ENCODE measurements around the gene REELD1.

REELD1 gene

DNA sequence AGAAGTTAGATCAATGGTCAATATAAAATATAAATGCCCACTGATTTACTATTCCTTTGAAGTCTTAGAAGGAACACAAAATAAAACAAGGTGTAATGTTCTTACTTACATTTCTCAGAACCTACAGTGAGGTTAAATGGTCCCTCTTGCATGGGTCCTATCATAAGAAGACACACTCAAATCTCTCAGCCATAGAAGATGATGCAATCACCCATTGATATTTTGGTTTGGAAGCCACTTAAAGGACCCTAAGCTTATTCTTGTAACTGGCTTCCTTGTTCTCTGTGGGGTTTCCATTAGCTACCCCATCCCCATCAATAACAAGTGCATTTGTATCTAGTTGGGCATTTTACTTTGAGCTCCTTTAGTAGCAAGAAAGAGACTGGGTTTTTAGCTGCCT, 15.1 kb downstream of the REELD1 start:
- no peak for DNase-seq

GRCh38 chr4:146232131-146232722, 17.9 kb downstream of the REELD1 start:
- no peak for DNase-seq

DNA sequence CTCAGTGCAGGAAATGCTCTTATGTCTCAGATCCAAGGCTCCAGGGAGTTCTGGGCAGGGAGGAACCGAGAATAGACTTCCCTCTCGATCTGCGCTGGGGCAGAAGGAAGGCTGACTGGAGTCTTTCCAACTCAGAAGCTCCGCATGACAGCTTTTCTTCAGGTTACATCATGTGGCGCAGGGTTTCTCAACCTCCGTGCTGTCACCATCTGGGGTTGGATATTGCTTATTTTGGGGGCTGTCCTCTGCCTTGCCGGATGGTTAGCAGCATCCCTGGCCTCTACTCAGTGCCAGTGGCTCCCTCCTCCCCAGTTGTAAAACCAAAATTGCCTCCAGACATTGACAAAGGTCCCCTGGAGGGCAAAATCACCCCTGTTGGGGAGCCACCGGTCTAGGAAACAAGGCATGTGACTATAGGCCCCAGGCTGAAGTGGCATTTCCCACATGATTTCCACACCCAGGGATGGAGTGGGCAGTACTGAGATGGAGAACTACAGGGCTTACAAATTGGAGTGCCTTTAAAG, 21.4 kb downstream of the REELD1 start:
- no peak for DNase-seq

DNA sequence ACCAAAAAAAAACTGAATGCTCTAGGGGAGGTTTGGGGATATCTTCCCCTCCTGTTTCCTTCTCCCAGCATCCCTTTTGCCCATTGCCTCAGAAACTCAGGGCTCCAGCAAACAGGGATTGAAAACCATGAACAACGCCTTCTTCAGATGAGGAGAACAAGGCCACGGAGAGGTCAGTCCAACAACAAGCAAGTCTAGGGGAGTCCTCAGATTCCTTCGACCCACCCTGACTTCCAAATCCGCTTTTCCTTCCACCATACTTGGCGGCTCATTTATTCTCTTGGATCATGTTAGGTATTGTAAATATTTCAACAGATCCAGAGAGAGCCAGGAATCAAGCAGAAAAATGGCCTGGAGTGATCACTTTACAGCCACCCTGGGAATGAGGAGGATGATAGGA, 21.9 kb downstream of the REELD1 start:
- no peak for DNase-seq

- no peak for DNase-seq
These were observed 22.8 kb downstream of the REELD1 start for GRCh38 chr4:146237092-146237491.

DNA sequence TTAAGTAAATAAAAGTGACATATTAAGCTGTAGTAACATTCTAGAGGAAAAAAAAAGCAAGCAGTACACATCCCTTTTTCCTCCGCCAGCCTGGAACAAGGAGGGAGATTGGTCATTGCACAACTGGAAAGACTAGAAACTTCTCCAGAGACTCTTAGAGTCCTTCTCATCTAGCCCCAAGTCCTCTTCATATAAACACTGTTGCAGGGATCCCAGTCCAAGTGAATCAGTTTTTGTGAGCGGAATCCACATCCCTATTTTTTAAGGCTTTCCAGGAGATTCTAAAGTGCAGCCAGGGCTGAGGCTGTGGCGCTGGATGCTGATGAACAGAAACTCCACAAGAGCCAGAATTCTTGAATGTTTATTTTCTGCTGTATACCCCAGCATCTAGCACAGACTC, 23.8 kb downstream of the REELD1 start:
- no peak for DNase-seq

DNA sequence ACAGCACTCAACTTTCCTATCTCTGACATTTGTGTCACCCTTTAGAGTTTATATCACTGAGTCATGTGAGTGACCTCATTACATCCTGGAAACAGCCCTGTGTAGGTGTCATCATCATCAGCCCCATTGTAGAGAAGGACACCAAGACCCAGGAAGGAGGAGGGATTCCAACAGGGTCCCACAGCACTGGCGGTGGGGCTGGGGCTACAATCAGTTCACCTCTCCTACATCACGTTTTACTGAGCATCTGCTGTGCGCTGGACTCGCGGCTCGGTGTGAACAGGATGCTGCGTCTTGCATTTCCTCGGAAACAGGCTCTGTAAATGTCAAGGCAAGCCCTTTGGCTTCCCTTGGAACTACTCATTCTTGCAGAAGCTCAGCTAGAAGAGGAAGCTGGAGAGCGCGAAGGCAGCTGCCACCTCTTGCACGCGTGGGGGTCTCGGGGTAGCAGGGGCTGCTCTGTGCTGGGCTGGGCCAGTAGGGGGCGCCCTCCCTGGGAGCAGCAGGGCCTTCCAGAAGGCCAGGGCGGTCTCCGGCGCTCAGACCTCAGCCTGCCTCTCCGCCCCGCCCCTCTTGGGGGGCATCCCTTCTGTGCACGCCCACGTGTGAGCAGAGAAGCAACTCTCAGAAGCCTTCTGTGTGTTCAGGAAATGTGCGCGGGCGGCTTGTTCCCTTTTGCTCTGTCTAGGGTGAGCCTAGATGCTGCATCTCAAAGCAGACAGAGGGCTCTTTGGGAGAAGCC, 29.0 kb downstream of the REELD1 start:
- DNase-seq: peak; percentile 64

GRCh38 chr4:146243883-146244277, 29.5 kb downstream of the REELD1 start:
- no peak for DNase-seq

- no peak for DNase-seq
These were observed 30.2 kb downstream of the REELD1 start for GRCh38 chr4:146244496-146244895.

- DNase-seq: no peak
These were observed 30.9 kb downstream of the REELD1 start for GRCh38 chr4:146245246-146245645.

GRCh38 chr4:146245850-146246249, 31.5 kb downstream of the REELD1 start:
- DNase-seq: no peak

DNA sequence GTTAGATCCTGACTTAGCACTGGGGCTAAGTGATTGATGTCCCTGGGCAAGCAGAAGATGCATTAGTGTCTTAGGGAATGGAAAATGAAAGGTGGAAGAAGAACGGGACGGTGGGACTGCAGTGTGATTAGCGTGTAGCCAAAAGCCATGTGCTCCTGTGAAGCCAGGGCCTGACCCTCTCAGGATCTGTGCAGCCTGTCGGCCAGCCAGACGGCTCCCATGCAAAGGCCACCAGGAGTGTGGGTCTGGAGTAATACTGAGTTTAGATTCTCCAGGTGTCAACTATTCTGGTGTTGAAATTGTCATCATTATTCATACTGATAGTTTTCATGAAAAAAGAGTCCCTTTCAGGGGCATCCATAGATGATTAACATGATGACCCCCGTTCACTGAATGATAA, 32.0 kb downstream of the REELD1 start:
- no peak for DNase-seq

DNA sequence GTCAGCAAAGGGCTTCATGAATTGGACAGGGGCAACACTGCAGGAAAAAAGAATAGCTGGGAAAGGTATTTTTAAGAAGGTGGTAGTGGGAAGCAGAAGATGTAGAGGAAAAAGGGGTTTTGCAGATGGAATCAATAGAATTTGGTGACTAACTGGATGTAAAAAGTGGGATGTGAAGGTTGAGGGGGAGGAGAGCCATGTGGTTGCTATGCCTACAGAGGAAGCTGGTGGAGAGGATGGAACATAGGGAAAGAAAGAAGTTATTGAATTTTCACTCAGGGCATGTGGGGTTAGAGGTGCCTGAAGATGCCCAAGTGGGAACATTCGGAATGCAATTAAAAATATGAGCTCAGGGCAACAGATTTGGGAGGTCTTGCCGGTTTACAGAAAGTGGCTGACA, 33.0 kb downstream of the REELD1 start:
- DNase-seq: no peak

GRCh38 chr4:146252969-146253611, 38.8 kb downstream of the REELD1 start:
- DNase-seq: no peak

- DNase-seq: no peak
These were observed 41.1 kb downstream of the REELD1 start for GRCh38 chr4:146255463-146255862.

- DNase-seq: no peak
These were observed 41.5 kb downstream of the REELD1 start for GRCh38 chr4:146255874-146256273.

- DNase-seq: no peak
These were observed 42.0 kb downstream of the REELD1 start for GRCh38 chr4:146256328-146256727.

GRCh38 chr4:146257511-146257910, 43.2 kb downstream of the REELD1 start:
- no peak for DNase-seq

DNA sequence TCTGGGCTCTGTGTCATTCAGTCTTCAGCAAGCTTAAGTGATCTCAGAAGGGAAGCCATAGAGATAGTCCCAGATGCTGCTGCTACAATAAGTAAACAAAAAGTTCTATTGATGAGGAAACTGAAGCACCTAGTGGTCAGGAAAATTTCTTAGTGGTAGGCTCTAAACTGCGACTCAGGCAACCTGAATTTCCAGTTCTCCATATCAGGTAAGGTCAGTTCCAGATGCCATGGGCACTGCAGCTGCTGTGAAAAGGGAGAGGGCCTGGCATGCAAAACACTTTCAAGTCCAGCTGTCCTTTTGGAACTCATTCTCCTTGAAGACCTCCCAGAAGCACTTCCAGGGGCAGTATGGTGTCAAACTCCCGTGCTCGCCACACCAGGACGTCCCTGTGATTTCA, 46.2 kb downstream of the REELD1 start:
- DNase-seq: no peak

GRCh38 chr4:146261041-146261440, 46.7 kb downstream of the REELD1 start:
- DNase-seq: no peak

- no peak for DNase-seq
These were observed 49.5 kb downstream of the REELD1 start for GRCh38 chr4:146263793-146264192.

- DNase-seq: no peak
These were observed 51.7 kb downstream of the REELD1 start for GRCh38 chr4:146265950-146266490.

DNA sequence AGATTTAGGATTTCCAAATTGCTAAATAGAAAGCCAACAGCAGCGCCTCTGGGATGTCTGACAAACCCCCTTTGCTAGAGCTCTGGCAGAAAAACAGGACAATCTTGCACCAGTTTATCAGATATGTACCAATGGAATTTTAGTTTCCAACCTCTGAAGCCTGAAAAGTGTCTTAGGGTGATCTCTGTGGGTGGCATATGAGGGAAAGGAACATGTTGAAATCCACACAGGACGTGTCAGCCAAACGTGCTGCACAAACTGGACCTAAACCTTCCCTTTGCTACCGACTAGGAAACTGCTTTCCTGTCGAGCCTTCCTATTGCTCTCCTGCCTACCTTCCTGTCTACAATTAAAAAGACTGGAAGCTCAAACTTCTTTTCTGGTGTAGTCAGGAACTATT, 53.5 kb downstream of the REELD1 start:
- no peak for DNase-seq

DNA sequence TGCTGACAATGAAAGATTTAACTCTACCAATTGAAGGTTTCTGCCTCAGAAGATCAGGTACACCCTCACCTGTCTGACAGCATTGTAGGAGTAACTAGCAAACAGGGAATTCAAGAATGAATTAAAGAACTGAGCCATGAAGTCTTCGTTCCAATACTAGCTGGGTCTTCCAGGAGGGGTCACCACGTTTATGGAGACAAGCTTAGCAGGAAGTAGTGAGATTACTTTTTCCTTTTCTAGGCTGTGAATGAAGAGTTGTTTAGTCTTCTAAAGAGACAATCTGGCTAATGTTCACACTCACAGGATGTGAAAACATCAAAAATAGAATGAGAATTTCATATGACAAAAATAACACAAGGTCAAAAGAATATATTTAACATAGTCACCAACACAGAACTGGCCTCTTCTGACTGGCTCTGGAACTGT, 54.9 kb downstream of the REELD1 start:
- DNase-seq: no peak
